22Rv1 (cell line): Measurements from ENCODE around the gene JMJD4.

ENCODE experiments used
- H3K27ac ChIP-seq: fragments of 450-650 bp; 2 replicates; pipeline ENCODE4 v1.5.1; 2017
- ZFX ChIP-seq: fragments of 450-650 bp; IDR thresholded peaks from 2 replicates; pipeline ENCODE4 v1.6.1; 2017; ENCODE audit warnings: antibody characterized with exemption, borderline replicate concordance
- TF ChIP-seq, protein P1 (sequence below): fragments of 450-650 bp; IDR thresholded peaks from 2 replicates; pipeline ENCODE4 v1.5.1; 2017; ENCODE audit warnings: mild to moderate bottlenecking

Gene JMJD4

DNA sequence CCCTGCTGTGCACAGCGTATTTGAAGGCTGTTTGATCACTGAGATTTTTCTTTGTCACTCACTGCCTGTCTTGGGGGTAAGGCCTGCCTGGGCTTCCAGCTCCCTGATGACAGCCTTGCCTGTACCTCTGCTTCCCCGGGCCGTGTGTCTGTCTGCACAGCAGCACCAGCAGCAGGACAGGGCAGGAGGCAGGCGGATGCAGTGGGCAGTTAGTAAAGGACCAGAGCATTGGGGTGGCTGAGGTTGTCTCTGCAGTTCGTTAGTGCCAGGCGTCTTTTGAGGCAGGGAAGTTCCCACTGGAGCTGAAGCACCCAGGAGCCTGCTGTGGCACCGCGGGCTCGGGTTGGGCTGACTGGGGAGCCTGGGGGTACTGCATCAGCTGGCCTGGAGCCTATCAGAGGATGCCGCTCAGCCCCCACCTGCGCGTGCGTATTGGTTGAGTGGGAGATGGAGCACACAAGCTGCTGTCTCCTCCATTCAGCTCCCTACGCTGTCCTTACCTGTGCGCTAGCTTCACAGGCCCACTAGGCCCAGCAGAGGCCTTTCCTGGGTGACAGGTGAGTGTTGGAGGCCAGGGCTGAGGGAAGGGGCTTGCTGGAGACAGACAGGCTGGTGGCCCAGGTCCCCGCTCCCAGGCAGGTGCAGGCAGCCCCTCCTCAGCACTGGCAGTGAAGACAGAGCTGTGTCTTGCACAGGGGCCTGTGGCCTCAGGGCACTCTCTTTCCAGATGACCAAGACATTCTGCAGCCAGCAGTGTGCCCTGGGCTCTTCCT is 28.3 kb upstream of the JMJD4 start:
- no peak overlapping the region for H3K27ac ChIP-seq
- TF ChIP-seq, protein P1, sequence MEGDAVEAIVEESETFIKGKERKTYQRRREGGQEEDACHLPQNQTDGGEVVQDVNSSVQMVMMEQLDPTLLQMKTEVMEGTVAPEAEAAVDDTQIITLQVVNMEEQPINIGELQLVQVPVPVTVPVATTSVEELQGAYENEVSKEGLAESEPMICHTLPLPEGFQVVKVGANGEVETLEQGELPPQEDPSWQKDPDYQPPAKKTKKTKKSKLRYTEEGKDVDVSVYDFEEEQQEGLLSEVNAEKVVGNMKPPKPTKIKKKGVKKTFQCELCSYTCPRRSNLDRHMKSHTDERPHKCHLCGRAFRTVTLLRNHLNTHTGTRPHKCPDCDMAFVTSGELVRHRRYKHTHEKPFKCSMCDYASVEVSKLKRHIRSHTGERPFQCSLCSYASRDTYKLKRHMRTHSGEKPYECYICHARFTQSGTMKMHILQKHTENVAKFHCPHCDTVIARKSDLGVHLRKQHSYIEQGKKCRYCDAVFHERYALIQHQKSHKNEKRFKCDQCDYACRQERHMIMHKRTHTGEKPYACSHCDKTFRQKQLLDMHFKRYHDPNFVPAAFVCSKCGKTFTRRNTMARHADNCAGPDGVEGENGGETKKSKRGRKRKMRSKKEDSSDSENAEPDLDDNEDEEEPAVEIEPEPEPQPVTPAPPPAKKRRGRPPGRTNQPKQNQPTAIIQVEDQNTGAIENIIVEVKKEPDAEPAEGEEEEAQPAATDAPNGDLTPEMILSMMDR, result no peak
- no peak for TF ChIP-seq ZFX

- no peak overlapping the region for H3K27ac ChIP-seq
- TF ChIP-seq, protein P1, result peak; percentile 98
- TF ChIP-seq ZFX, result no peak
Observed at GRCh38 chr1:227762231-227762911, 27.3 kb upstream of the JMJD4 start.

GRCh38 chr1:227761621-227762230 is 26.6 kb upstream of the JMJD4 start:
- no peak for TF ChIP-seq ZFX
- TF ChIP-seq, protein P1, result no peak
- no peak overlapping the region for H3K27ac ChIP-seq

DNA sequence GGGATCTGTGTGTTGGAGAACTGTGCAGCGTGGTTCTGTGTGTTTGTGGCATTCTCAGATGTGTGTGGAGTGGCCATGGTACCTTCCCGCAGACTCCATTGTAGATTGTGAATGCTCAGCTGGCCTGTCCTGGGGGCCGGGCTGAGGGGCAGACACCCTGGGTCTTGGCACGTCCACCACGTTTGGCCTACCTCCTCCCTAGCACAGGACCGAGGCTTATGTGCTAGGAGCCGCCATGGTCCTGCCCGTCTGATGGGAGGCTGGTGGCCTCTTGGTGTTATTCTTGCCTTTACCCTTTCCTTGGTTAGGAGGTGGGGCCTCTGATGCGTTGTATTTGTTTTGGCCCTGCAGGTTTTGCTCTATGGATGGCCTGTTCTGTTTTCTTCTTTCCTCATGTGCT is 25.3 kb upstream of the JMJD4 start:
- H3K27ac ChIP-seq, result no peak overlapping the region
- no peak for TF ChIP-seq ZFX
- TF ChIP-seq, protein P1, result no peak

DNA sequence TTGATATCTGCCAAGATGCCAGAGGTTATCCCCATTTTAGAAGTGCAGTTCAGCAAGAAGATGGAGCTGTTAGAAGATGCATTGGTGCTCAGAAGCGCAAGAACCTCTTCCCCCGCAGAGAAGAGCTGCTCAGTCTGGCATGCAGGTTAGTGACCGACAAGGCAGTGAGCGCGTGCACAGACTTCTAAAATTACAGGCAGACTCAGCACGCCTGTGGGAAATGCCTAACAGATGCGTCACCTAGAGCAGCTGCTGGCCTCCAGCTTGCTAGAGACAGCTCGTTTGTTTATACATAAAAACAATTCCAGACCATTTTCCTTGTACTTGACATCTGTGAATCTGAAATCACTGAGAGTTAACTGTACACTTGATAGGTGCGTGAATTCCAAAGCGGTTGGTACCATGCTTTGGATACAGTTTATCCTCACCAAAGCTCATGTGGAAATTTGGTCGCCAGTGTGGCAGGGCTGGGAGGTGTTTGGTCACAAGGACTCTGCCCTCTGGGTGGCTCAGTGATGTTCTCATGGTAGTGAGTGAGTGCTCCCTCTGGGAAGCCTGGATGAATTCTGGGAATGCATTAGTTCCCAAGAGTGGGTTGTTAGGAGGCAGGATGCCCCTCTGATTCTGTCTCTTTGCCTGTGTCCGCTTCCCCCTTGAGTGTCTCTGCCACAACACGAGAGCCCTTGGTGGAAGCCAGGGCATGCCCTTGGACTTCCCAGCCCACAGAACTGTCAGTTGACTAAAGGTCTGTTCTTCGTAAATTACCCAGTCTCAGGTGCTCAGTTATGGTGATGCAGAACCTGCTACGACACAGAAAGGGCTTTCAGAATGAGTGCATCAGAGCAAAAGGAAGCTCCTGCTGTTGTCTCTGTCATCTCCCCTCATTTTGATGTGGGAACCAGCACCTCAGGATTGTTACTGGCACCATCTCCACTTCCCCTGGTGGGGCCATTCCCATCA is 24.5 kb upstream of the JMJD4 start:
- TF ChIP-seq, protein P1, result no peak
- TF ChIP-seq ZFX, result no peak
- no peak overlapping the region for H3K27ac ChIP-seq

DNA sequence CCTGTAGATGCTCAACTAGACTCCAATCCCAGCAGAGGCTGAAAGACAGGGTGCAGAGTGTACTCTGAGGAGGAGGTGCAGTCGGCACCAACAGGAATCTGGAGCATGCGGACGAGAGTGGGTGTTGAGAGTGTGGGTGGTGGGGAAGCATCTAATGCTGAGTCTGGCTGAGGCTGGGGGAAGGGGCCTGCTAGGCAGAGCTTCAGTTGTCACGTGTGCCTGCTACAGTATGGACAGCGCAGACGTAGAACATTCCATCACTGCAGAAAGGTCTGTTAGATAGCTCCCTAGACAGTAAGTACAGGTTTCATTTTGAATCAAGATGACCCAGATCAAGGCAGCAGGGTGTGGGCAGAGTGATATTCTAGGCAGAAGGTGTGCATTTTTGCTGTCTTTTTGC is 23.3 kb upstream of the JMJD4 start:
- TF ChIP-seq, protein P1, result no peak
- no peak for TF ChIP-seq ZFX
- no peak overlapping the region for H3K27ac ChIP-seq
